NCI-H2171 treated with DMSO at 0.1 percent for 48 hours (cell line): ENCODE measurements around the gene ITIH2.
"Not testable (repeated sequence)": the region's sequence is repeated elsewhere in the genome, so short reads cannot be mapped to it uniquely, and the experiment has no call there.

Experiments used
- DNase-seq: peaks from one replicate; lab custom pipeline; 2025; lab: John Stamatoyannopoulos, UW

The ITIH2 gene, protein sequence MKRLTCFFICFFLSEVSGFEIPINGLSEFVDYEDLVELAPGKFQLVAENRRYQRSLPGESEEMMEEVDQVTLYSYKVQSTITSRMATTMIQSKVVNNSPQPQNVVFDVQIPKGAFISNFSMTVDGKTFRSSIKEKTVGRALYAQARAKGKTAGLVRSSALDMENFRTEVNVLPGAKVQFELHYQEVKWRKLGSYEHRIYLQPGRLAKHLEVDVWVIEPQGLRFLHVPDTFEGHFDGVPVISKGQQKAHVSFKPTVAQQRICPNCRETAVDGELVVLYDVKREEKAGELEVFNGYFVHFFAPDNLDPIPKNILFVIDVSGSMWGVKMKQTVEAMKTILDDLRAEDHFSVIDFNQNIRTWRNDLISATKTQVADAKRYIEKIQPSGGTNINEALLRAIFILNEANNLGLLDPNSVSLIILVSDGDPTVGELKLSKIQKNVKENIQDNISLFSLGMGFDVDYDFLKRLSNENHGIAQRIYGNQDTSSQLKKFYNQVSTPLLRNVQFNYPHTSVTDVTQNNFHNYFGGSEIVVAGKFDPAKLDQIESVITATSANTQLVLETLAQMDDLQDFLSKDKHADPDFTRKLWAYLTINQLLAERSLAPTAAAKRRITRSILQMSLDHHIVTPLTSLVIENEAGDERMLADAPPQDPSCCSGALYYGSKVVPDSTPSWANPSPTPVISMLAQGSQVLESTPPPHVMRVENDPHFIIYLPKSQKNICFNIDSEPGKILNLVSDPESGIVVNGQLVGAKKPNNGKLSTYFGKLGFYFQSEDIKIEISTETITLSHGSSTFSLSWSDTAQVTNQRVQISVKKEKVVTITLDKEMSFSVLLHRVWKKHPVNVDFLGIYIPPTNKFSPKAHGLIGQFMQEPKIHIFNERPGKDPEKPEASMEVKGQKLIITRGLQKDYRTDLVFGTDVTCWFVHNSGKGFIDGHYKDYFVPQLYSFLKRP

DNA sequence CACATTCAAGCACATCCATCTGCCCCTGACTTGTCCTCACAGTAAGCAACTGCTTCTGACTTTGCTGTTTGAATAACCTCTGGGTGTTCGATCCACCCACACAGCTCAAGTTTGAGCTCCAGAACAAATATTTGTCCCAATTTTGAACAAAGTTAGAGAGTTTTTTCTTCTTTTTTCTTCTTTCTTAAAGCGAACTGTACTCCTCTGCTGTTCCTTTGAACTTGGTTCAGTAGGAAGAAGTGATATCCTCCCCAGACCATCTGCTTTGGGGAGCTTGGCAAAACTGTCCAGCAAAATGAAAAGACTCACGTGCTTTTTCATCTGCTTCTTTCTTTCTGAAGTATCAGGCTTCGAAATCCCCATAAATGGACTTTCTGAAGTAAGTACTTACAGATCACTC, at the start of gene ITIH2:
ITIH2 (plus strand) TSS at position 177 of the 400 bp plus-strand sequence; CDS start at position 296, 119 bp downstream.
- no peak for DNase-seq

DNA sequence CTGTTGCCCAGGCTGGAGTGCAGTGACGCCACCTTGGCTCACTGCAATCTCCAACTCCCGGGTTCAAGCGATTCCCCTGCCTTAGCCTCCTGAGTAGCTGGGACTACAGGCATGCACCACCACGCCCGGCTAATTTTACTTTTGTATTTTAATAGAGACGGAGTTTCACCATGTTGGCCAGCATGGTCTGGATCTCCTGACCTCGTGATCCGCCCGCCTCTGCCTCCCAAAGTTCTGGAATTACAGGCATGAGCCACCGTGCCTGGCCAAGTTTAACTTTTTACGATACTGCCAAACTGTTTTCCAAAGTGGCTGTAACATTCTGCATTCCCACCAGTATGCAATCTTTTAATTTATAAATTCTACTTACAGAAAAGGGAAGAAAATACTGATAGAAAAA, 46.0 kb upstream of the ITIH2 start:
- DNase-seq: not testable (repeated sequence)

DNA sequence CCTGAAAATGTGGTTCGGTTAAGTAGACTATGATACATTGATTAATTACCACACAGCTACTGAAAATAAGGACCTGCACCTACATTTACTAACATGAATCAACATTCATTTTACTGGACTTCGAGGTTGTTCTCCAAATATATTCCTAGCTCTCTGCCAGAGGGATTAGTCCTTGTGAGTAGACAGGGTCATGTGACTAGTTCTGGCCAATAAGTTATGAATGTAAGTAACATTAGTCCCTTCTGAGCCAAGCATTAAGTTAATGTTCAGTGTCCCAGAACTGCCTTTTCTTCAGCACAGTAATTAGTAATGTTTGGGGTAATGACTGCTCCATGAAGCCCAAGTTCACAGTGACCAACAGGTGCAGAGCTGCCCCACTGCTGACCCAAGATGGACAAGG, 45.6 kb upstream of the ITIH2 start:
- no peak for DNase-seq

DNA sequence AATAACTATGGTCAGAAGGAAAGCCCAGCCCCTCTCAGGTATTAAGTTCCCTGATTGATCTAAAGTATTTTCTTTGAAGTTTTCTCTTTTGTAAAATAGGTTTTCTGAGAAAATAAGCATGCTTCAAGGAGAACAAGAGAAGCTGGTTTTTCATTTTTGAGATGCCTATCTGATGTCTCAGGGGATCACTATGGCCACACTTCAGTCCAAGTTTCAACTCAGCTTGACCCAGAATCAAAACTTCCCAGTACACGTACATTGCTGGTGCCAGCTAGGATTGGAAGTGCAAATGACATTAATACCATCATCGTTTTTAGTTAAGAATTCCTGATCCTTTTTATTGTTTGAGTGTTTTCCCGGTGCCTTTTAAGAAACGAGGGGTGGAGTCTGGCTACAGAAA, 43.6 kb upstream of the ITIH2 start:
- no peak for DNase-seq

DNA sequence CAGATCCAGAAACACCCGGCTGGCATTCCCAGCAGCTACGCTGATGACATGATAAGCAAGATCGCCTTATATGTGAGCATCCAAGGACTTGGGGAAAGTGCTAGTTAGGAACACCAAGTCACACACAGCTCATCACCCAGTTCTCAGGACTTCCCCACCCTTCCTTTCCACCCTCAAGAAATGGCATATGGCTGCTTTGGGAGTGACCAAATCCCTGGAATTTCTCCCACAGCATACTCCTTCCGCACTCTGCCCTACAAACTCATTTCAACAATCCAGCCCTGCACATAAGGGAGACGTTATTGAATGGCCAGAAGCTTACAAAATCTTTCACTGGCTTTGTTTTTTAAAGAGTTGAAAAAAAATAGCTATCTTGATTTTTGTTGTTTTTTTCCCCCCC, 40.6 kb upstream of the ITIH2 start:
- DNase-seq: no peak

DNA sequence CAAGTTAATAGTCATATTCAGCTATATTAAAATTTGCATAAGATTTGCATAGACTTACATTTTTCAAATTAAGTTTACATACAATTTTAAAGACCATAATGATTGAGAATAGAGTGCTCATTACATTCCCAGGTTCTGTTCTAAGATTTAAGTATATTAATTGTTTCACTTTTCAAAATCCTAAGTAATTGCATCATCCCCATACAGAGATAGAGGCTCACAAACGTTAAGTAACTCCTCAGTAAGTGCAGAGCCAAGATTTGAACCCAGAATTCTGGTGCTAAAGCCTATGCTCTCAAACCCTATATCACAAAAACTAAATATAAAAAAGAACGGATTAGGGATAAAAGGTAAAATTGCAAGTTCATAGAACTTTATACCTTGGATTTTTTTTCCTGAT, 38.4 kb upstream of the ITIH2 start:
- no peak for DNase-seq

DNA sequence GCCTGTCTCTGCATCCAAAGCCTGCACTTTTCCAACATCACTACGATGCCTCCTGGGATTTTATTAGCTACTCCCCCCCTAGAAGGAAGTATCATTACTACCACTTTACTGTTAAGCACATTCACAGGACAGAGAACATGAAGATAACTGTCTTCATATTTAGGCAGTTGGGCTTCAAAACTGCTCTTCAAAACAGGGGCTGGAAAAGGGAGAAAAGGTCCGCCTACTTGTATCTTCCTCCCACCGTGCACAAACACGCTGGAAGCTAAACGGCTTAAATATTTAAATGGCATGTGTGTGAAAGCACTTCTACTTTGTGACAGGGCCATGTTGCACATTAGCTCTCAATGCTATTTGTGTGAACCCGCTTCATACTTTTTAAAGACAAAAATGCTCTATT, 37.3 kb upstream of the ITIH2 start:
- DNase-seq: no peak

DNA sequence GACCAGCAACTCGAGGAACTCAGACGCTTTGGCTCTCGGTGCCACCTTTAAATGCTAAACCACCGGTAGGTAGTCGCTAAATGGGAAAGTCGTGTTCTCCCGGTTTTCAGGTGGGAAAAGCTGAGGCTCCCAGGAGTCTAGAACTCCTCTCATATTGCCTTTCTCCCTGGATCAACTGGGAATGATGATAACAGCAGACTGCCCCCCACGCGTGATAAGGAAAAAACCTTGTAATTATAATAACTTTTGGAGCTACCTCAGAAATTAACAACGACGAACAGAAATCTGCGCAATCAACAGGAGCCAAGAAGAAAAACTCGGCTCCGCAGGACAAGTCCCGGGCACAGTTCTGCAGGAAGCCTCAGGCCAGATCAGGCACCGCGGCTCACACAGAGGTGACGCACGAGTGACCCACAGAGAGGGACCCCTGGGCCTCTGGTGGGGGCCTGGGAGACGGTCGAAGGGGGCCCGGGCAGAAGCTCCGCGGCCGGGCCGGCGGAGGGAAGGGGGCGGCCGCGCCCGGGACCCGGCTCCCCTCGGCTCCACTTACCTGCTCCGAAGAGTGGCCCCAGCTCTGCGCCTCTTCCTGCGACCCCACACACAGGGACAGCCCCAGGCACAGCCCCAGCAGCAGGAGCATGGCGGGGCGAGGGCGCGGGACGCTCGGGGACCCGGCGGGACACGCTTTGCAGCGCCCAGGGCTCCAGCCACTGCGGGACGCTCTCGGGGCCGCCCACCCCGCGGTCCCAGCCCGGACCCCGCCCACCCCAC, 36.7 kb upstream of the ITIH2 start, which contains the start of gene ITIH5:
ITIH5 (minus strand) TSS at position 714 of the 771 bp plus-strand sequence; CDS start at position 640, 74 bp downstream.
- no peak for DNase-seq

DNA sequence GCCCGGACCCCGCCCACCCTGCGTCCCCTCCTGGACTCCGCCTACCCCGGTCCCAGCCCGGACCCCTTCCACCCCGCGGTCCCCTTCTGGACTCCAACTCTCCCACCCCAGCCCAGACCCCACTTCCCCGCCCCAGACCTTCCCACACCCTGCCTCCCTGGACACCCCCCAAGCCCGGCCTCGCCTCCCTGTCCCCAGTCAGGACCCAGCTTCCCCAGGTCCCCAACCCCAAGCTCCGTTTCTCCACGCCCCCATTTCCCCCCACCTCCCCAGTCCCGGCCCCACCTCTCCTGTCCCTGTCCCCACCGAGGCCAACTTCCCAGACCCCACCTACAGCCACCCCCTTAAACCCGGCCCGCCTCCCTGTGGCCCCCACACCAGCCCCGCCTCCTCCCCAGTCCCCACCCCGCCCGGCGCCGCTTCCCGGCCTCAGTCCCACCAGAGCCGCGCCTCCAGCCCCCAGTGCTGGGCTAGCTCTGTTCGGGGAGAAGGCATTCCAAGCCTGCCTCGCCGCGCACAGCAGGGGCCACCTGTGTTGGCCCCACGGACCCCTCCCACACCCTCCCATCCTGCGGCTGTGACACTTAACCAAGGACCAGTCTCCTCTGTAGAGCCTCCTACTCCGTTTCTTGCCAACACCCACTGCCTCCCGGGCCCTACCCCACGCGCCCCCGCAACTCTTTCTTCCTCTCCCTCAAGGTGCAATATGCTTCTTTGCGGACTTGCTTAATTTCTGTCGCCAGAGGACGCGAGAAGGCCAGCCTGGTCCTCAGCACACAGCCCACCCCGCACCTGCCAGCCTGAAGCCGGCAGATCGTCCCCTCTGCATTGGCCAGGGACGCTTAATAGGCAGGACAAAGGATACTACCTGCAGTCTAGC, 35.6 kb upstream of the ITIH2 start:
- DNase-seq: no peak

DNA sequence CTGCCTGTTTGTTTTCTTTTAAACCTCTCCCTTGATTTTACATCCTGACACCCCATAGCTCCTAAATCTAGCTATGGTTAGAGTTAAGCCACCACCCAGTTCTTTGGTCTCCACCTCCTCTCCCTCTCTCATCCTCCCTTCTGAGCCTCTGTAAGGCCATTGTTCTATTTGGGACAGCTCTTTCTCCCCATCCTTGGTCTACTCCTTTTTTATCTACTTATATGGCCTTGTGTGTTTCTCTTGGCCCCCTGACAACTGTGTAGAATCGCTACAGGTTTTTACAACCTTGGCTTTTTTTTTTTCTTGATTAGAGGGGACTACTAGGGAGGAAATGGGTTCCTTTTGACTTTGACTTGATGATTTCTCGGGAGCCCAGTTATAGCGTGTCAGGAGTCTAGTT, 33.0 kb upstream of the ITIH2 start:
- no peak for DNase-seq

DNA sequence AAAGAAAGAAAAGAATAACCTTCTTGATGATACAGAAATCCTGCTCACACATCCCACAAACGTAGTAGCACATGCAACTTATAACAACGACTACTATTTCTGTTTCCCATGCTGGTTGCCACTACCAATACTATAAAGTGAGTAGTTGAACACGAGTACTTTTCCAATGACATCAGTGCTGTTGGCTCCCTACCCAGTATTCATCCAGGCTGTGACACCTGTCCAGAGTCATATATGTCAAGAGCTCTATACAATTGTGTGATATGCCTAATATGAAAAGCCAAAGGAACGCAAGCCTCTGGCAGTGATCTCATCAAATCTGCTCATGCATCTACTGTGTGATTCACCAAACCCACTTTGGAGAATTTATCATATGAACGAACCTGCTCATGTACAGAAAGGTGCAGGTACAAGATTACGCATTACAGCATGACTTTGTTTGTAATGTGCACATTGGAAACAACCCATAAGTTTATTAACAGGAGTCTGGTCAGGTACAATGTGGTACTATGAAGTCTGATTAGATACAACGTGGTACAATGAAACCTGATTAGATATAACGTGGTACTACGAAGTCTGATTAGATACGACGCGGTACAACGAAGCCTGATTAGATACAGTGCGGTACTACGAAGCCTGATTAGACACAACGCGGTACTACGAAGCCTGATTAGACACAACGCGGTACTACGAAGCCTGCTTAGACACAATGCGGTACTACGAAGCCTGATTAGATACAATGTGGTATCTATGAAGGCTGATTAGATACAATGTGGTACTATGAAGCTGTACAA, 30.6 kb upstream of the ITIH2 start:
- DNase-seq: no peak

DNA sequence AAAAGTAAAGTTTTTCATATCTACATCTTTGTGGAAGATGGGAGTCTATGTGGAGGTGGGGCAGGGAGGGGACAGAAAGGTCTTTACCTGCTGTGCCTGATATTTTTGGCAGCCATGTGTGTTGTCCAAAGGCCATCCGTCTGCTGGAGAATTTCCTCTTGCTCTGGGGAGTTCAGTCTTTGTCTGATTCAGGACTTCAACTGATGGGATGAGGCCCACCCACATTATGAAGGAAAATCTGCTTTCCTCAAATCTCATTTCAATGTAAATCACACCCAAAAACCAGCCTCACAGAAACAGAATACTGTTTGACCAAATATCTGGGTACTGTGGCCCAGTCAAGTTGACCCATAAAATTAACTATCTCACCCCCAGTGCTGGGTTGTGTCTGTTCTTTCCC, 23.9 kb upstream of the ITIH2 start:
- no peak for DNase-seq

DNA sequence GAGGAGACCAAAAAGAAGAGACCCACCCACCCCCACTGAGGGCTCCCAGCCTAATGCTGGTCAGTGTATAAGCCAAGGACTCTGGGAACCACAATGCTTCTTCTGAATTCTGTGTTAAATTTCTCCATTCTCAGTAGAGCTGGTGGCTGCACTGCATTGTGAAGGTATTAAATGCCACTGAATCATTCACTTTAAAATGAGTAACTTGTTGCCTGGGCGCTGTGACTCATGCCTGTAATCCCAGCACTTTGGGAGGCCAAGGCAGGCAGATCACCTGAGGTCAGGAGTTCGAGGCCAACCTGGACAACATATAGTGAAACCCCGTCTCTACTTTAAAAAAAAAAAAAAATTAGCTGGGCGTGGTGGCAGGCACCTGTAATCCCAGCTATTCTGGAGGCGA, 23.0 kb upstream of the ITIH2 start:
- not testable (repeated sequence) for DNase-seq

DNA sequence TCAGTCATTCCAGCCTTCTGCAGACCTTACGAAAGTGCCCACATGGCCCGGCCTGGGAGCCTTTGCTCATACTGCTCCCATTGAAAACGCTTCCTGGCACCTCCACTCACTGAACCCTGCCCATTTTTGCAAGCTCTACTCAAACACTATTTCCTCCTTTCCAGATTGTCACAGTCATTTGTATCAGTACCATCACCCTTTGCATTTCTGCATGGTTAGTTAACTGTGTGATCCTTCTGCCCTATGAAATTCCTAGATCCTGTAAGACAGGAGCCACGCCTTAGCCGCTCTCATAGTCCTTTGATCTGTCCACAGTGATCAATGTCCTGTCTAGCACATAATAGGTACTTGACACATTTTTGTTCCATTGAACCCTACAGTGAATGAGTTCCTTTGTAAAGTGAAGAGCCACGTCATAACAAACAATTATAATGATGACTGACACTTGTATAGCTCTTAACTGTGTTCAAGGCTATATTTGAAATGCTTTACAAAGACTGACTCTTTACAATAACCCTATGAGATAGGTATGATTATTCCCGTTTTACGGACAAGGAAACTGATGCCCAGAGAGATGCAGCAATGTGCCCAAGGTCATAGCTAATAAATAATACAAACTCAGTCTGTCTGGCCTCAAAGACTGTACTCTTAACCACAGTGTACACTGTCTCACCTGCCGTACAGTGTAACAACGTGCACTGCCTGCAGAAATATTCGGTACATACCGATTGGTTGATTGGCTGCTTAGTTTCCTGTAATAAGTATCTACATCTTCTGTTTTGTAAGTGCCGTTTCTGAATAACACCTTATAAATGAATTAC, 16.6 kb upstream of the ITIH2 start:
- no peak for DNase-seq

DNA sequence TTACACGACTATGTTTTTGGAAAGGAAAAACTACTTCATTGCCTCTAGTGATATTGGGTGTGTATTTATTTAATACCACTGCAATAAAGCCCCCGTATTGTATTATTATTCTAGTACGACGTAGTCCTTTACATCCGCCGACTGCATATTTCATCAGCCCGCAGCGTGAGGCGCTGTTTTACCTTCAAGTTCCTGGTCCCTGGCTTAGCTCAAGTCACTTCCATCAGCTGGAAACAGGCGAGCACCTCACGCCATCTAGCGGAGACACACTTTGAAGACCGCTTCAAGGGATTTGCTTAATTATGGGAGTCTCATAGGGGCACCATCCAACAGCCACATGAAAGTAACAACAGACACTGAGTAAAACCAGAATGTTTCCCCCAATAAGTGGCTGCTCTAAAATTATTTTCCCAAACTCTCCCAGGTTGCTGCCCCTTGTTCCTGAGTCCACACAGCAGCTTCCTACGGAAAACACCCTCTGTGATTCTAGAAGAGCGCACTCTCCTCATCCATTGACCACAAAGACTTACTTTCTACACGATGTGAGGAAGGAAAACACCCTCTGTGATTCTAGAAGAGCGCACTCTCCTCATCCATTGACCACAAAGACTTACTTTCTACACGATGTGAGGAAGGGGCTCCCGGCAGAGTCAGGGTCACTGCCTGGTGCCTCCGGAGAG, 15.7 kb upstream of the ITIH2 start:
- DNase-seq: peak; percentile 77

DNA sequence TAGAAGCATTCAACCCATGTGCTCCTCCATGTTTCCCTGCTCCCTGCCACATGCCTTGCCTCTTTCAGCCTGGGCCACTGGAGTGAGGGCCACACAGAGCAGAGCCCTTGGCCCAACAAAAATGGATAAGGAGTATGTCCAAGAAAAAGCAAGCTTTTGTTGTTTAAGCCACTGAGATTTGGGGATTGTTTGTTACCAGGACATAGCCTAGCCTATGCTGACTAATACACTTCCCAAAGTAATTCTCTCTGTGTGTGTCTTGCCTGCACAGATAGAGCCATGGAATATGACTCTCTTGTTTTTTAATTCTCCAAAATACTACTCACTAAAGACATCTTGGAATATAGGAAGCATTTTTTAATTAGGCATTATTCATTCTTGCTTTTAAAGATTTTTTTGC, 13.5 kb upstream of the ITIH2 start:
- no peak for DNase-seq

DNA sequence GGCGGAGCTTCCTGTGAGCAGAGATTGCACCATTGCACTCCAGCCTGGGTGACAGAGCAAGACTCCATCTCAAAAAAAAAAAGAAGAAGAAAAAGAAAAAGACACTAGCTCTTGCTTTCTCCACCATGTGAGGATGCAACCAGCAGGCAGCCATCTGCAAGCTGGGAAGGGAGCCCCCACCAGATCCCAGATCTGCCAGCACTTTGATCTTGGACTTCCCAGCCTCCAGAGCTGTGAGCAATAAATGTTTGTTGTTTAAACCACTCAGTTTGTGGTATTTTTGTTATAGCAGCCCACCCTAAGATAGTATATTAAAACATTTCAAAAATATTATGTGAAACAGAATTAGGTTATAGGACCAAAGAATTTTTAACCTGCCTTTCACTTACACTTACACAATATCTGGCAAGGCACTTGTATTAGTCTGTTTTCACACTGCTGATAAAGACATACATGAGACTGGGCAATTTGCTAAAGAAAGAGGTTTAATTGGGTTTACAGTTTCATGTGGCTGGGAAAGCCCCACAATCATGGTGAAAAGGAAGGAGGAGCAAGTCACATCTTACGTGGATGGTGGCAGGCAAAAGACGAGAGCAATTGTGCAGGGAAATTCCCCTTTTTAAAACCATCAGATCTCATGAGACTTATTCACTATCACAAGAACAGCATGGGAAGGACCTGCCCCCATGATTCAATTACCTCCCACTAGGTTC, 12.1 kb upstream of the ITIH2 start:
- not testable (repeated sequence) for DNase-seq

DNA sequence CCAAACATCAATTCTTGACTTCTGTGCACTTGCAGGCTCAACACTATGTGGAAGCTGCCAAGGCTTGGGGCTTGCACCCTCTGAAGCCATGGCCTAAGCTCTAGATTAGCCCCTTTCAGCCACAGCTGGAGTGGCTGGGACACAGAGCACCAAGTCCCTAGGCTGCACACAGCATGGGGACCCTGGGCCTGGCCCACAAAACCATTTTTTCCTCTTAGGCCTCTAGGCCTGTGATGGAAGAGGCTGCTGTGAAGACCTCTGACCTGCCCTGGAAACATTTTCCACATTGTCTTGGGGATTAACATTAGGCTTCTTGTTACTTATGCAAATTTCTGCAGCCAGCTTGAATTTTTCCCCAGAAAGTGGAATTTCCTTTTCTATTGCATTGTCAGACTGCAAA, 10.7 kb upstream of the ITIH2 start:
- not testable (repeated sequence) for DNase-seq
